BLaER1 (cell line): Measurements from ENCODE around the gene CFAP251.
"Not testable (repeated sequence)": the region's sequence is repeated elsewhere in the genome, so short reads cannot be mapped to it uniquely, and the experiment has no call there.

Source experiments
- H3K27ac ChIP-seq: shearing (Covaris generic); formaldehyde crosslinking; 2 replicates; pipeline ENCODE4 v1.8.1; 2022
- H3K27me3 ChIP-seq: shearing (Covaris generic); formaldehyde crosslinking; 2 replicates; pipeline ENCODE4 v1.8.1; 2022
- H3K36me3 ChIP-seq: shearing (Covaris generic); formaldehyde crosslinking; 2 replicates; pipeline ENCODE4 v1.8.1; 2022
- H3K4me1 ChIP-seq: shearing (Covaris generic); formaldehyde crosslinking; 2 replicates; pipeline ENCODE4 v1.8.1; 2022
- H3K4me2 ChIP-seq: shearing (Covaris generic); formaldehyde crosslinking; 2 replicates; pipeline ENCODE4 v1.8.1; 2022
- H3K4me3 ChIP-seq: shearing (Covaris generic); formaldehyde crosslinking; 2 replicates; pipeline ENCODE4 v1.8.1; 2022
- H3K9ac ChIP-seq: shearing (Covaris generic); formaldehyde crosslinking; 2 replicates; pipeline ENCODE4 v1.8.1; 2022
- H3K9me3 ChIP-seq: shearing (Covaris generic); formaldehyde crosslinking; 2 replicates; pipeline ENCODE4 v1.8.1; 2022
- H4K20me1 ChIP-seq: shearing (Covaris generic); formaldehyde crosslinking; 2 replicates; pipeline ENCODE4 v1.8.1; 2022
- Cebpa-rat ChIP-seq: shearing (Covaris generic); IDR thresholded peaks from 2 replicates; pipeline ENCODE4 v1.8.1; 2022

CFAP251 gene

GRCh38 chr12:121982950-121983349 is 64.6 kb downstream of the CFAP251 start:
- Histone ChIP-seq H3K9ac (no peak overlapping the region), H3K27ac (peak overlapping the region; percentile 55; the same call in 1 of the 2 replicates), H3K4me3 (no peak overlapping the region), H3K36me3 (no peaks in the 10 kb centered on the region), H3K4me2 (peak overlapping the region; percentile 75), H4K20me1 (no peaks in the 10 kb centered on the region), H3K27me3 (no peaks in the 10 kb centered on the region), H3K9me3 (no peaks in the 10 kb centered on the region), H3K4me1 (peaks cover 66% of the 10 kb centered on the region)
- no peak for TF ChIP-seq Cebpa-rat

GRCh38 chr12:121983536-121984210 is 65.3 kb downstream of the CFAP251 start:
- no peaks in the 10 kb centered on the region for H3K27me3 ChIP-seq
- H3K4me2 ChIP-seq = peak overlapping the region; percentile 75
- no peaks in the 10 kb centered on the region for H3K36me3 ChIP-seq
- peak overlapping the region; percentile 55 for H3K27ac ChIP-seq
- H4K20me1 ChIP-seq = no peaks in the 10 kb centered on the region
- H3K9ac ChIP-seq = peak overlapping the region; percentile 1
- H3K9me3 ChIP-seq = no peaks in the 10 kb centered on the region
- H3K4me3 ChIP-seq = no peak overlapping the region
- TF ChIP-seq Cebpa-rat = no peak
- peaks cover 66% of the 10 kb centered on the region for H3K4me1 ChIP-seq

- 0 out of 2 replicates have a peak overlapping the region, but pooled peaks have one; percentile 3 for H3K27ac ChIP-seq
- no peaks in the 10 kb centered on the region for H4K20me1 ChIP-seq
- H3K9ac ChIP-seq = no peak overlapping the region
- no peaks in the 10 kb centered on the region for H3K9me3 ChIP-seq
- H3K27me3 ChIP-seq = no peaks in the 10 kb centered on the region
- H3K4me1 ChIP-seq = peaks cover 68% of the 10 kb centered on the region
- no peak for TF ChIP-seq Cebpa-rat
- no peak overlapping the region for H3K4me3 ChIP-seq
- H3K4me2 ChIP-seq = no peak overlapping the region
- no peaks in the 10 kb centered on the region for H3K36me3 ChIP-seq
Observed at GRCh38 chr12:121986489-121987245, 68.3 kb downstream of the CFAP251 start.

- not testable (repeated sequence) for H3K9me3 ChIP-seq, H3K27me3 ChIP-seq, H3K4me3 ChIP-seq, H3K36me3 ChIP-seq, H3K4me2 ChIP-seq, H4K20me1 ChIP-seq, H3K9ac ChIP-seq
- peaks cover 61% of the 10 kb centered on the region for H3K4me1 ChIP-seq
- 0 out of 2 replicates have a peak overlapping the region, but pooled peaks have one; percentile 93 for H3K27ac ChIP-seq
Observed at GRCh38 chr12:121988519-121988918, 70.1 kb downstream of the CFAP251 start.

- Histone ChIP-seq H3K27me3 (no peaks in the 10 kb centered on the region), H3K9ac (peak overlapping the region; percentile 3; the same call in 1 of the 2 replicates), H3K9me3 (no peaks in the 10 kb centered on the region), H3K27ac (peak overlapping the region; percentile 93), H3K4me3 (no peak overlapping the region), H3K4me1 (peaks cover 51% of the 10 kb centered on the region), H3K4me2 (peak overlapping the region; percentile 82), H4K20me1 (no peaks in the 10 kb centered on the region), H3K36me3 (no peaks in the 10 kb centered on the region)
- no peak for TF ChIP-seq Cebpa-rat
Observed at GRCh38 chr12:121989276-121990113, 71.1 kb downstream of the CFAP251 start.

GRCh38 chr12:121990114-121990647 is 71.8 kb downstream of the CFAP251 start:
- Histone ChIP-seq H3K27ac (peak overlapping the region; percentile 93), H3K27me3 (no peaks in the 10 kb centered on the region), H4K20me1 (no peaks in the 10 kb centered on the region), H3K36me3 (no peaks in the 10 kb centered on the region), H3K4me2 (peak overlapping the region; percentile 82), H3K9me3 (no peaks in the 10 kb centered on the region), H3K9ac (peak overlapping the region; percentile 3; the same call in 1 of the 2 replicates), H3K4me3 (no peak overlapping the region), H3K4me1 (peaks cover 51% of the 10 kb centered on the region)
- TF ChIP-seq Cebpa-rat = no peak

- H3K4me1 ChIP-seq = peaks cover 59% of the 10 kb centered on the region
- H3K9ac ChIP-seq = peak overlapping the region; percentile 71
- H4K20me1 ChIP-seq = no peaks in the 10 kb centered on the region
- H3K27me3 ChIP-seq = no peaks in the 10 kb centered on the region
- TF ChIP-seq Cebpa-rat = no peak
- H3K4me3 ChIP-seq = peak overlapping the region; percentile 9; the same call in 1 of the 2 replicates
- H3K4me2 ChIP-seq = peak overlapping the region; percentile 82
- H3K9me3 ChIP-seq = no peaks in the 10 kb centered on the region
- H3K36me3 ChIP-seq = no peaks in the 10 kb centered on the region
- H3K27ac ChIP-seq = peak overlapping the region; percentile 93
Observed at GRCh38 chr12:121990692-121991603, 72.6 kb downstream of the CFAP251 start.

GRCh38 chr12:121992059-121992879 is 73.9 kb downstream of the CFAP251 start:
- Histone ChIP-seq H3K27me3 (no peaks in the 10 kb centered on the region), H3K27ac (peak overlapping the region; percentile 93), H4K20me1 (no peaks in the 10 kb centered on the region), H3K4me3 (peak overlapping the region; percentile 9; the same call in 1 of the 2 replicates), H3K9ac (peak overlapping the region; percentile 71), H3K36me3 (no peaks in the 10 kb centered on the region), H3K4me2 (peak overlapping the region; percentile 82), H3K4me1 (peaks cover 65% of the 10 kb centered on the region), H3K9me3 (no peaks in the 10 kb centered on the region)
- TF ChIP-seq Cebpa-rat = no peak
